IMR-90 (cell line): Measurements from ENCODE around the gene PLA2G4B. TPM values are rescaled to one million over a fixed set of nuclear protein-coding genes. Genes with fewer than 3 reads are reported as not detected.

Experiments
- ATAC-seq: fragments of 200-7000 bp; cut with Tn5 transposase; 2 replicates; pipeline ENCODE4 v1.9.1; 2020; ENCODE audit warnings: low read depth, mild to moderate bottlenecking, moderate library complexity
- BruUV-seq: library from RNA; stranded (reverse); fragments of 400-500 nt; replicated peaks from 2 replicates; lab custom pipeline; 2021; lab: Mats Ljungman, UMichigan
- CTCF ChIA-PET: fragments of 300-600 bp; formaldehyde crosslinking; extraction: SDS; loops from one replicate; lab custom pipeline; 2021; ENCODE audit warnings: antibody characterized with exemption; lab: Yijun Ruan, JAX
- POLR2A ChIA-PET: fragments of 300-600 bp; sonication (Branson Sonifier 250); formaldehyde crosslinking; loops from one replicate; lab custom pipeline; 2022; ENCODE audit warnings: antibody characterized with exemption; ENCODE audit not compliant: unreplicated experiment; lab: Charles Lee
- DNase-seq: peaks from one replicate; pipeline ENCODE4 v3.0.0; 2013
- H2AFZ ChIP-seq: replicated peaks from 2 replicates; pipeline ENCODE3; 2013; ENCODE audit warnings: low read length, mild to moderate bottlenecking; ENCODE audit not compliant: poor library complexity
- H2AK5ac ChIP-seq: 2 replicates; pipeline ENCODE4 v1.6.1; 2013; ENCODE audit warnings: low read depth, low read length, inconsistent platforms
- H2AK9ac ChIP-seq: replicated peaks from 2 replicates; pipeline ENCODE3; 2013; ENCODE audit warnings: mild to moderate bottlenecking, low read depth, low read length, moderate library complexity; ENCODE audit not compliant: poor library complexity
- H2BK120ac ChIP-seq: 2 replicates; pipeline ENCODE4 v1.6.1; 2013; ENCODE audit warnings: low read depth, low read length, inconsistent platforms
- H2BK15ac ChIP-seq: 3 replicates; pipeline ENCODE4 v1.6.1; 2013; ENCODE audit warnings: low read depth, low read length, inconsistent platforms
- H2BK20ac ChIP-seq: 2 replicates; pipeline ENCODE4 v1.6.1; 2013; ENCODE audit warnings: low read depth, mild to moderate bottlenecking, inconsistent platforms, low read length, moderate library complexity
- H2BK5ac ChIP-seq: 2 replicates; pipeline ENCODE4 v1.6.1; 2013; ENCODE audit warnings: mild to moderate bottlenecking, low read depth, low read length, inconsistent platforms; ENCODE audit not compliant: poor library complexity, severe bottlenecking
- H3K14ac ChIP-seq: replicated peaks from 2 replicates; pipeline ENCODE4 v1.6.1; 2013; ENCODE audit warnings: low read depth, low read length, inconsistent platforms
- H3K18ac ChIP-seq: 2 replicates; pipeline ENCODE4 v1.6.1; 2013; ENCODE audit warnings: low read depth, low read length, control low read depth
- H3K23ac ChIP-seq: 2 replicates; pipeline ENCODE4 v1.6.1; 2013; ENCODE audit warnings: low read depth, low read length, inconsistent platforms
- H3K27ac ChIP-seq: 2 replicates; pipeline ENCODE4 v1.5.1; 2013; ENCODE audit warnings: mild to moderate bottlenecking, control low read depth, low read length; ENCODE audit not compliant: insufficient read depth
- H3K27me3 ChIP-seq: 2 replicates; pipeline ENCODE4 v1.6.1; 2013; ENCODE audit warnings: low read length; ENCODE audit not compliant: control insufficient read depth, insufficient read depth
- H3K36me3 ChIP-seq: 2 replicates; pipeline ENCODE4 v1.6.1; 2013; ENCODE audit warnings: low read length, mixed read lengths; ENCODE audit not compliant: control insufficient read depth, insufficient read depth
- H3K4ac ChIP-seq: 2 replicates; pipeline ENCODE4 v1.6.1; 2013; ENCODE audit warnings: low read depth, low read length, inconsistent platforms
- H3K4me1 ChIP-seq: 2 replicates; pipeline ENCODE4 v1.6.1; 2013; ENCODE audit warnings: low read length, mixed read lengths; ENCODE audit not compliant: control insufficient read depth, insufficient read depth
- H3K4me2 ChIP-seq: 2 replicates; pipeline ENCODE4 v1.6.1; 2013; ENCODE audit warnings: low read depth, mild to moderate bottlenecking, control low read depth, low read length, moderate library complexity
- H3K4me3 ChIP-seq: 2 replicates; pipeline ENCODE4 v1.5.1; 2013; ENCODE audit warnings: low read depth, mild to moderate bottlenecking, control low read depth, low read length, moderate library complexity; ENCODE audit not compliant: insufficient read depth
- H3K56ac ChIP-seq: 2 replicates; pipeline ENCODE4 v1.6.1; 2013; ENCODE audit warnings: low read length, inconsistent platforms; ENCODE audit not compliant: insufficient read depth; ENCODE audit errors: extremely low read depth
- H3K79me1 ChIP-seq, 2 experiments: 2 replicates each; pipeline ENCODE4 v1.6.1; 2013; ENCODE audit warnings: low read length in 2 of 2, inconsistent platforms in 1 of 2, low read depth in 1 of 2
- H3K9ac ChIP-seq: 2 replicates; pipeline ENCODE4 v1.6.1; 2013; ENCODE audit warnings: low read depth, low read length, control low read depth
- H3K9me1 ChIP-seq: 2 replicates; pipeline ENCODE4 v1.6.1; 2013; ENCODE audit warnings: low read length, inconsistent platforms; ENCODE audit not compliant: insufficient read depth
- H3K9me3 ChIP-seq: 2 replicates; pipeline ENCODE4 v1.6.1; 2013; ENCODE audit warnings: low read length; ENCODE audit not compliant: control insufficient read depth, insufficient read depth
- H4K20me1 ChIP-seq: 2 replicates; pipeline ENCODE4 v1.6.1; 2013; ENCODE audit warnings: low read length, inconsistent platforms; ENCODE audit not compliant: insufficient read depth
- H4K5ac ChIP-seq: 2 replicates; pipeline ENCODE4 v1.6.1; 2013; ENCODE audit warnings: mild to moderate bottlenecking, low read depth, low read length, control low read depth
- H4K8ac ChIP-seq, 2 experiments: 2 replicates each; pipeline ENCODE4 v1.6.1; 2013; ENCODE audit warnings: low read depth in 2 of 2, low read length in 2 of 2, control low read depth in 1 of 2, inconsistent platforms in 1 of 2
- H4K91ac ChIP-seq: 2 replicates; pipeline ENCODE4 v1.6.1; 2013; ENCODE audit warnings: low read depth, low read length, inconsistent platforms; ENCODE audit not compliant: insufficient read depth
- BHLHE40 ChIP-seq: fragments of 150-350 bp; IDR thresholded peaks from 2 replicates; pipeline ENCODE4 v1.6.1; 2016; ENCODE audit warnings: mild to moderate bottlenecking, low read depth, low read length
- CEBPB ChIP-seq: IDR thresholded peaks from 2 replicates; pipeline ENCODE4 v1.6.1; 2012; ENCODE audit warnings: low read depth, low read length, improper control_type of control experiment
- CHD1 ChIP-seq: IDR thresholded peaks from 2 replicates; pipeline ENCODE4 v1.6.1; 2012; ENCODE audit warnings: low read depth, low read length, improper control_type of control experiment
- FOS ChIP-seq: fragments of 150-350 bp; IDR thresholded peaks from 2 replicates; pipeline ENCODE4 v1.6.1; 2016; ENCODE audit warnings: low read depth, low read length
- MAFK ChIP-seq: IDR thresholded peaks from 2 replicates; pipeline ENCODE4 v1.6.1; 2012; ENCODE audit warnings: low read depth, low read length, improper control_type of control experiment
- MAZ ChIP-seq: IDR thresholded peaks from 2 replicates; pipeline ENCODE4 v1.6.1; 2012; ENCODE audit warnings: low read depth, mild to moderate bottlenecking, low read length, improper control_type of control experiment, moderate library complexity, borderline replicate concordance
- MXI1 ChIP-seq: IDR thresholded peaks from 2 replicates; pipeline ENCODE4 v1.6.1; 2012; ENCODE audit warnings: low read depth, mild to moderate bottlenecking, low read length, moderate library complexity, borderline replicate concordance
- NFE2L2 ChIP-seq: fragments of 150-350 bp; IDR thresholded peaks from 2 replicates; pipeline ENCODE4 v1.6.1; 2016; ENCODE audit warnings: low read depth, mild to moderate bottlenecking, low read length
- POLR2A ChIP-seq: IDR thresholded peaks from 2 replicates; pipeline ENCODE4 v1.6.1; 2012; ENCODE audit warnings: mild to moderate bottlenecking, low read depth, low read length
- RAD21 ChIP-seq: IDR thresholded peaks from 2 replicates; pipeline ENCODE4 v1.6.1; 2012; ENCODE audit warnings: low read length, improper control_type of control experiment
- RCOR1 ChIP-seq: IDR thresholded peaks from 2 replicates; pipeline ENCODE4 v1.6.1; 2012; ENCODE audit warnings: mild to moderate bottlenecking, low read length, improper control_type of control experiment; ENCODE audit not compliant: insufficient replicate concordance
- RFX5 ChIP-seq: IDR thresholded peaks from 2 replicates; pipeline ENCODE4 v1.8.0; 2012; ENCODE audit warnings: low read depth, mild to moderate bottlenecking, low read length, moderate library complexity
- SMC3 ChIP-seq: fragments of 150-350 bp; IDR thresholded peaks from 2 replicates; pipeline ENCODE4 v1.6.1; 2016; ENCODE audit warnings: low read depth, mild to moderate bottlenecking, antibody characterized with exemption, low read length, moderate library complexity
- WGBS, 2 experiments: methylation state at CpG; one replicate each; pipeline versions ENCODE4 v1.1.5 to v1.1.7; 2013; ENCODE audit warnings: missing lambda C conversion rate in 2 of 2; ENCODE audit not compliant: insufficient read length in 1 of 2; ENCODE audit errors: extremely low coverage in 2 of 2; 5-methylcytosine and 5-hydroxymethylcytosine counted together
- dilution Hi-C: fragments of 300-500 bp; cut with HindIII; formaldehyde crosslinking; loops from one replicate; pipeline ENCODE4 v1.14.3; 2018; ENCODE audit warnings: low sequenced_read_pairs; ENCODE audit not compliant: unreplicated experiment
- in situ Hi-C: fragments of 300-500 bp; cut with MboI; formaldehyde crosslinking; loops from 3 replicates; pipeline ENCODE4 v1.14.3; 2019; ENCODE audit warnings: low sequenced_read_pairs, inconsistent platforms, mixed read lengths
- intact Hi-C: fragments of 100-400 bp; cut with micrococcal nuclease; formaldehyde crosslinking; loops from 2 replicates; pipeline ENCODE4 v1.10.0; 2022
- polyA plus RNA-seq, 3 experiments: library from polyadenylated mRNA; depleted of rRNA; stranded (reverse); fragments of >200 nt; gene quantifications; 2 replicates each; pipeline ENCODE4 v1.2.3, GENCODE V29; 2012; ENCODE audit warnings: low replicate concordance in 1 of 3
- total RNA-seq: library from RNA; depleted of rRNA; stranded (reverse); fragments of >200 nt; gene quantifications from 2 replicates; pipeline ENCODE4 v1.2.3, GENCODE V29; 2012
- TF ChIP-seq, protein P1 (sequence below): fragments of 150-350 bp; IDR thresholded peaks from 2 replicates; pipeline ENCODE4 v1.6.1; 2016; ENCODE audit warnings: low read depth, mild to moderate bottlenecking, low read length, moderate library complexity, borderline replicate concordance
- TF ChIP-seq, protein P2 (sequence below): conservative IDR thresholded peaks from 2 replicates; pipeline ENCODE4 v1.5.1; 2012; ENCODE audit warnings: mild to moderate bottlenecking, low read depth, low read length, improper control_type of control experiment
- TF ChIP-seq, protein P3 (sequence below): fragments of 150-350 bp; IDR thresholded peaks from 2 replicates; pipeline ENCODE4 v1.6.1; 2017; ENCODE audit warnings: mild to moderate bottlenecking, antibody characterized with exemption, low read length, low read depth

PLA2G4B gene
- total and polyA plus RNA-seq, 2 of the 4 experiments (the other 2 are of a cell fraction) = 0.18 to 3.1 TPM

DNA sequence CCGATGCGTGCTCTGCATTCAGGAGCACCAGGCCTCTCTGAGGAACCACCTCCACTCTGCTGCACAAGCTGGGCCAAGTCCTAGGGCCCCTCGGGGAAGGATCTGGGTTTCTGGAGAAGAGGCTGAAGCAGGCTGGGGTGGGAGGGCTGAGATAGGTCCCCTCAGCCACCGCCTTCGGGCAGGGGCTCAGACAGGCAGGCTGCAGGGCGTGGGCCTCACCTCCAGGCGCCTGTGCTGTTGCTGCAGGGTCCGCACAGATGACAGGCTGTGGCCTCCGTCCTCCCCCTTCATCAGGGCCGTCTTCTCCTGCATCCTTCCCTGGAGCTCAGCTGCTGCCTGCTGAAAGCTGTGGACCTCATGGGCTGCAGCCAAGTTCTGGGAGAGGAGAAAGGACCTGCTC, 15.2 kb downstream of the PLA2G4B start:
- H4K91ac ChIP-seq = no peak overlapping the region
- H2BK120ac ChIP-seq = no peak overlapping the region
- no peak overlapping the region for H3K4me3 ChIP-seq
- H3K4ac ChIP-seq = no peak overlapping the region
- ChIA-PET POLR2A (no interaction called here), CTCF (no interaction called here)
- H3K9me3 ChIP-seq = no peaks in the 10 kb centered on the region
- H3K14ac ChIP-seq = no peak overlapping the region
- H3K79me1 ChIP-seq = no peaks in the 10 kb centered on the region
- no peak overlapping the region for H2AK9ac ChIP-seq
- no peak overlapping the region for H3K4me2 ChIP-seq
- H3K9me1 ChIP-seq = no peaks in the 10 kb centered on the region
- in situ Hi-C loops (no loop called here), dilution Hi-C loops (no loop called here), intact Hi-C loops (no loop called here)
- H4K20me1 ChIP-seq = no peaks in the 10 kb centered on the region
- no peaks in the 10 kb centered on the region for H3K36me3 ChIP-seq
- no TSS peak for BruUV-seq
- no peak overlapping the region for H4K8ac ChIP-seq
- no peak overlapping the region for H3K9ac ChIP-seq
- H3K23ac ChIP-seq = no peak overlapping the region
- H3K18ac ChIP-seq = no peak overlapping the region
- no peak overlapping the region for H4K5ac ChIP-seq
- no peak overlapping the region for H2BK20ac ChIP-seq
- no CpG with 5 or more reads among the region's 10 CpGs for WGBS, 2 experiments
- no peak overlapping the region for H2AK5ac ChIP-seq
- no peak overlapping the region for H3K27ac ChIP-seq
- no peak for ATAC-seq
- H3K27me3 ChIP-seq = peaks cover 23% of the 10 kb centered on the region; the same call in 1 of the 2 replicates
- H2BK5ac ChIP-seq = no peak overlapping the region
- no peak overlapping the region for H2BK15ac ChIP-seq
- TF ChIP-seq, protein P1, sequence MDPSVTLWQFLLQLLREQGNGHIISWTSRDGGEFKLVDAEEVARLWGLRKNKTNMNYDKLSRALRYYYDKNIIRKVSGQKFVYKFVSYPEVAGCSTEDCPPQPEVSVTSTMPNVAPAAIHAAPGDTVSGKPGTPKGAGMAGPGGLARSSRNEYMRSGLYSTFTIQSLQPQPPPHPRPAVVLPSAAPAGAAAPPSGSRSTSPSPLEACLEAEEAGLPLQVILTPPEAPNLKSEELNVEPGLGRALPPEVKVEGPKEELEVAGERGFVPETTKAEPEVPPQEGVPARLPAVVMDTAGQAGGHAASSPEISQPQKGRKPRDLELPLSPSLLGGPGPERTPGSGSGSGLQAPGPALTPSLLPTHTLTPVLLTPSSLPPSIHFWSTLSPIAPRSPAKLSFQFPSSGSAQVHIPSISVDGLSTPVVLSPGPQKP = no peak
- TF ChIP-seq MXI1 (no peak), BHLHE40 (no peak), RCOR1 (no peak), CEBPB (no peak), MAFK (no peak), MAZ (no peak), POLR2A (no peak), RFX5 (no peak), RAD21 (no peak), CHD1 (no peak), NFE2L2 (no peak), SMC3 (no peak), FOS (no peak)
- TF ChIP-seq, protein P2, sequence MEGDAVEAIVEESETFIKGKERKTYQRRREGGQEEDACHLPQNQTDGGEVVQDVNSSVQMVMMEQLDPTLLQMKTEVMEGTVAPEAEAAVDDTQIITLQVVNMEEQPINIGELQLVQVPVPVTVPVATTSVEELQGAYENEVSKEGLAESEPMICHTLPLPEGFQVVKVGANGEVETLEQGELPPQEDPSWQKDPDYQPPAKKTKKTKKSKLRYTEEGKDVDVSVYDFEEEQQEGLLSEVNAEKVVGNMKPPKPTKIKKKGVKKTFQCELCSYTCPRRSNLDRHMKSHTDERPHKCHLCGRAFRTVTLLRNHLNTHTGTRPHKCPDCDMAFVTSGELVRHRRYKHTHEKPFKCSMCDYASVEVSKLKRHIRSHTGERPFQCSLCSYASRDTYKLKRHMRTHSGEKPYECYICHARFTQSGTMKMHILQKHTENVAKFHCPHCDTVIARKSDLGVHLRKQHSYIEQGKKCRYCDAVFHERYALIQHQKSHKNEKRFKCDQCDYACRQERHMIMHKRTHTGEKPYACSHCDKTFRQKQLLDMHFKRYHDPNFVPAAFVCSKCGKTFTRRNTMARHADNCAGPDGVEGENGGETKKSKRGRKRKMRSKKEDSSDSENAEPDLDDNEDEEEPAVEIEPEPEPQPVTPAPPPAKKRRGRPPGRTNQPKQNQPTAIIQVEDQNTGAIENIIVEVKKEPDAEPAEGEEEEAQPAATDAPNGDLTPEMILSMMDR = no peak
- TF ChIP-seq, protein P3, sequence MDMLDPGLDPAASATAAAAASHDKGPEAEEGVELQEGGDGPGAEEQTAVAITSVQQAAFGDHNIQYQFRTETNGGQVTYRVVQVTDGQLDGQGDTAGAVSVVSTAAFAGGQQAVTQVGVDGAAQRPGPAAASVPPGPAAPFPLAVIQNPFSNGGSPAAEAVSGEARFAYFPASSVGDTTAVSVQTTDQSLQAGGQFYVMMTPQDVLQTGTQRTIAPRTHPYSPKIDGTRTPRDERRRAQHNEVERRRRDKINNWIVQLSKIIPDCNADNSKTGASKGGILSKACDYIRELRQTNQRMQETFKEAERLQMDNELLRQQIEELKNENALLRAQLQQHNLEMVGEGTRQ = no peak
- no peak overlapping the region for H2AFZ ChIP-seq
- H3K56ac ChIP-seq = no peak overlapping the region
- H3K4me1 ChIP-seq = no peaks in the 10 kb centered on the region
- DNase-seq = no peak
